ENCODE results near the gene TRPM4. TPM values are rescaled to one million over a fixed set of nuclear protein-coding genes. Genes with fewer than 3 reads are reported as not detected.
"Not testable (repeated sequence)": the region's sequence is repeated elsewhere in the genome, so short reads cannot be mapped to it uniquely, and the experiment has no call there.

TRPM4 gene
- total RNA-seq, 2 experiments from 2014 or later, result 0.40 to 0.54 TPM

- no peak overlapping the region for H3K4me3 Mint-ChIP-seq
- ChIA-PET POLR2A (no interaction called here), CTCF (interaction anchor here (0.7 to 1.2 kb wide), 3 partner anchors 34 to 58 kb away, joined by 3 to 4 read pairs (median 3); no protein-coding TSS in a partner anchor)
- intact Hi-C loops (cut with micrococcal nuclease), result no loop called here
- no peaks in the 10 kb centered on the region for H3K9me3 Mint-ChIP-seq
- peaks cover 19% of the 10 kb centered on the region for H3K27me3 Mint-ChIP-seq
- peaks cover 10% of the 10 kb centered on the region for H3K4me1 Mint-ChIP-seq (ENCODE audit: low read depth)
- DNase-seq, result no peak
- ATAC-seq, result no peak
- no peak overlapping the region for H3K27ac Mint-ChIP-seq
- H3K36me3 Mint-ChIP-seq (ENCODE audit: low read depth), result no peaks in the 10 kb centered on the region
- no peak for TF ChIP-seq CTCF (IDR thresholded peaks at IDR 0.05)
Observed at GRCh38 chr19:49140951-49141350, 16.6 kb upstream of the TRPM4 start.

GRCh38 chr19:49141352-49141751 lies 16.2 kb upstream of the TRPM4 start:
- CTCF ChIA-PET, result interaction anchor here (0.7 to 1.2 kb wide), 3 partner anchors 35 to 58 kb away, joined by 3 to 4 read pairs (median 3); no protein-coding TSS in a partner anchor
- no peak for TF ChIP-seq CTCF (IDR thresholded peaks at IDR 0.05)
- intact Hi-C loops (cut with micrococcal nuclease), result no loop called here
- Mint-ChIP-seq H3K4me1 (ENCODE audit: low read depth) (peaks cover 10% of the 10 kb centered on the region), H3K27ac (no peak overlapping the region), H3K9me3 (no peaks in the 10 kb centered on the region), H3K27me3 (peaks cover 21% of the 10 kb centered on the region), H3K36me3 (ENCODE audit: low read depth) (no peaks in the 10 kb centered on the region), H3K4me3 (no peak overlapping the region)
- POLR2A ChIA-PET, result no interaction called here
- ATAC-seq, result no peak
- no peak for DNase-seq

GRCh38 chr19:49142866-49143335 lies 14.7 kb upstream of the TRPM4 start:
- Mint-ChIP-seq H3K27me3 (peaks cover 29% of the 10 kb centered on the region), H3K4me1 (ENCODE audit: low read depth) (peaks cover 10% of the 10 kb centered on the region), H3K9me3 (no peaks in the 10 kb centered on the region), H3K4me3 (peak overlapping the region; percentile 76), H3K36me3 (ENCODE audit: low read depth) (no peaks in the 10 kb centered on the region), H3K27ac (no peak overlapping the region)
- intact Hi-C loops (cut with micrococcal nuclease), result no loop called here
- ATAC-seq (peak; percentile 87), DNase-seq (peak; percentile 87)
- POLR2A ChIA-PET, result interaction anchor here (0.7 kb wide), 1 partner anchor 1494 kb away, joined by 3 read pairs; no protein-coding TSS in a partner anchor
- CTCF ChIA-PET, result interaction anchor here (2.0 kb wide), 1 partner anchor 29 kb away, joined by 8 read pairs; the partner anchor contains the start of gene LIN7B
- no peak for TF ChIP-seq CTCF (IDR thresholded peaks at IDR 0.05)

- DNase-seq, result peak; percentile 89
- H3K27me3 Mint-ChIP-seq, result peaks cover 50% of the 10 kb centered on the region
- ATAC-seq, result peak; percentile 70
- intact Hi-C loops (cut with micrococcal nuclease), result loop anchor here (5.0 kb wide), 1 partner anchor 48 kb away; no protein-coding TSS in a partner anchor
- peak; percentile 96 for TF ChIP-seq CTCF (IDR thresholded peaks at IDR 0.05)
- no peaks in the 10 kb centered on the region for H3K36me3 Mint-ChIP-seq (ENCODE audit: low read depth)
- H3K9me3 Mint-ChIP-seq, result no peaks in the 10 kb centered on the region
- H3K4me3 Mint-ChIP-seq, result peak overlapping the region; percentile 49
- ChIA-PET POLR2A (interaction anchor here (0.8 to 0.9 kb wide), 2 partner anchors 48 to 146 kb away, joined by 4 read pairs; no protein-coding TSS in a partner anchor), CTCF (interaction anchor here (0.6 to 6.2 kb wide), 23 partner anchors 13 to 1428 kb away, joined by 3 to 36 read pairs (median 4); partner anchors contain the start of genes GYS1, LIN7B and RUVBL2)
- H3K4me1 Mint-ChIP-seq (ENCODE audit: low read depth), result peaks cover 27% of the 10 kb centered on the region
- peak overlapping the region; percentile 62 for H3K27ac Mint-ChIP-seq
Observed at GRCh38 chr19:49145573-49146407, 11.8 kb upstream of the TRPM4 start.

- H3K36me3 Mint-ChIP-seq (ENCODE audit: low read depth); H3K27ac Mint-ChIP-seq; H3K4me3 Mint-ChIP-seq; DNase-seq; ATAC-seq; H3K9me3 Mint-ChIP-seq: not testable (repeated sequence)
- Mint-ChIP-seq H3K4me1 (ENCODE audit: low read depth) (peaks cover 28% of the 10 kb centered on the region), H3K27me3 (peaks cover 53% of the 10 kb centered on the region)
- intact Hi-C loops (cut with micrococcal nuclease), result loop anchor here (5.0 kb wide), 1 partner anchor 49 kb away; no protein-coding TSS in a partner anchor
- CTCF ChIA-PET, result interaction anchor here (0.6 to 6.2 kb wide), 21 partner anchors 13 to 1429 kb away, joined by 3 to 36 read pairs (median 4); partner anchors contain the start of genes GYS1, LIN7B and RUVBL2
- POLR2A ChIA-PET, result interaction anchor here (0.8 to 1.0 kb wide), 3 partner anchors 14 to 147 kb away, joined by 3 to 4 read pairs (median 4); no protein-coding TSS in a partner anchor
Observed at GRCh38 chr19:49146408-49146770, 11.2 kb upstream of the TRPM4 start.
